NCI-H2081 treated with DMSO at 0.1 percent for 48 hours (cell line): ENCODE data around the gene PPP1R12B.
"Not testable (repeated sequence)": the region's sequence is repeated elsewhere in the genome, so short reads cannot be mapped to it uniquely, and the experiment has no call there.

Experiments used
- DNase-seq: peaks from one replicate; lab custom pipeline; 2025; lab: John Stamatoyannopoulos, UW

PPP1R12B gene

GRCh38 chr1:202349206-202349928 is 868 bp downstream of the PPP1R12B start:
- no peak for DNase-seq

GRCh38 chr1:202351725-202352124 is 3.2 kb downstream of the PPP1R12B start:
- DNase-seq, result no peak

DNA sequence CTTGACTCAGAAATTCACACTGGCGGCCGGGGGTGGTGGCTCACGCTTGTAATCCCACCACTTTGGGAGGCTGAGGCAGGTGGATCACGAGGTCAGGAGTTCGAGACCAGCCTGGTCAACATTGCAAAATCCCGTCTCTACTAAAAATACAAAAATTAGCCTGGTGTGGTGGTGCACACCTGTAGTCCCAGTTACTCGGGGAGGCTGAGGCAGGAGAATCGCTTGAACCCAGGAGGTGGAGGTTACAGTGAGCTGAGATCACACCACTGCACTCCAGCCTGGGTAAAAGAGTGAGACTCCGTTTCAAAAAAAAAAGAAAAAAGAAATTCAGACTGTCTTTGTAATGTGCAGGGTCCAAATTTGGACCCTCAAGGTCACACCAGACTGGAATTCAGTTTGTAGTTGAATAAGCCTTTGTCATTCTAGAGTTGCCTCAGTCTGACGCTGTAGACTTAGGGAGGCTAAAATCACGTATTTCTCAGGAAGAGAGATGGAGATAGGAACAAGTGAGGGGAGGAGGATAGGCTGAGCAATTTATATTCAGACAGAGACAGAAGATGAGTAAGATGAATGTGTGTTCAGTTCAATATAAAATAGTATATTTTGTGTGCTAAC is 4.2 kb downstream of the PPP1R12B start:
- DNase-seq, result not testable (repeated sequence)

DNA sequence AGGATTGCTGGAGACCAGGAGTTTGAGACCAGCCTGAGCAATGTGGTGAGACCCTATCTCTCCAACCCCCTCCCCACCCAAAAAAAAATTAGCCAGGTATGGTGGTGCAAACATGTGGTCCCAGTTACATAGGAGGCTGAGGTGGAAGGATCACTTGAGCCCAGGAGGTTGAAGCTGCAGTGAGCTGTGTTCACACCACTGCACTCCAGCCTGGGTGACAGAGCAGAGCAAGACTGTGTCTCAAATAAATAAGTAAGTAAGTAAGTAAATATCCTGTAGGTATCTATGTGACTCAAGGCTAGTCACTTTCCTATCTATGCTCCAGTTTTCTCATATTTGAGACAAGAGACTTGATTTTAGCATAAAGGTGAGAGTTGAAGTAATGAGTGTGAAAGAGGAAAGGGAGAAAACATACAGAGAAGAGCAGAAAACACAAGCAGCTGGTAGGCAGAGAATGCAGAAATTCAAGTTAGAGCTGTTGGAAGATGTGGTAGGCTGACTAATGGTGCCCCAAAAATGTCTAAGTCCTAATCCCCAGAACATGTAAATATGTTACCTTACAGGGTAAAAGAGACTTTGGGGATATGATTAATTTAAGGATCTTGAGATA is 7.5 kb downstream of the PPP1R12B start:
- DNase-seq, result no peak

- DNase-seq, result no peak
Observed at GRCh38 chr1:202357506-202357905, 9.0 kb downstream of the PPP1R12B start.

DNA sequence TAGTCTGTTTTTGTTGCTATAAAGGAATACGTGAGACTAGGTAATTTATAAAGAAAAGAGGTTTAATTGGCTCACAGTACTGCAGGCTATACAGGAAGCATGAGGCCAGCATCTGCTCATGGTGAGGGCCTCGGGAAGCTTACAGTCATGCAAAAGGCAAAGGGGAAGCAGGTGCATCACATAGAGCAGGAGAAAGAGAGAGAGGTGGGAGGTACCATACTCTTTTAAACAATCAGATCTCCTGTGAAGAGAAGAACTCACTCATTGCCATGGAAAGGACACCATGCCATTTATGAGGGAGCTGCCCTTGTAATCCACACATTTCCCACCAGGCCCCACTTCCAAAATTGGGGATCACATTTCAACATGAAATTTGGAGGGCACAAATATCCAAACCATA is 12.7 kb downstream of the PPP1R12B start:
- no peak for DNase-seq

GRCh38 chr1:202361701-202362100 is 13.2 kb downstream of the PPP1R12B start:
- DNase-seq, result no peak

DNA sequence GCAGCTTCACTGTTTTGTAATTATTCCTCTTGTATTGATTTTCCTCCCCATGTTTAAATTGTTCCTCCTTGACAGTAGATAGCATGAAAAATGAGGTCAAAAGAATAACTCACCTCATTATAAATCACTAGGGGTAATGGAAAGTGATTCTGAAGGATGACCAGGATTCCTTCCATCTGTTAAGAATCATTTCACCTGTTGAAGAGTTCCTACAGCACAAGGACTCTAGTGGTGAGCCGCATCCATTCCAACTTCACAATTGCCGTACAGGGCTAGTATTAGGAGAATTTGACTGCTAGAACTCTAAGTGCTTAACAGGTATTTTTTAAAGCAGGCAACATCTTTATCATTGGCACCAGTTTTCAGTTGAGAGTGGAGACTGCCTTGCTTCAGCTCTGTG is 13.7 kb downstream of the PPP1R12B start:
- DNase-seq, result no peak

DNA sequence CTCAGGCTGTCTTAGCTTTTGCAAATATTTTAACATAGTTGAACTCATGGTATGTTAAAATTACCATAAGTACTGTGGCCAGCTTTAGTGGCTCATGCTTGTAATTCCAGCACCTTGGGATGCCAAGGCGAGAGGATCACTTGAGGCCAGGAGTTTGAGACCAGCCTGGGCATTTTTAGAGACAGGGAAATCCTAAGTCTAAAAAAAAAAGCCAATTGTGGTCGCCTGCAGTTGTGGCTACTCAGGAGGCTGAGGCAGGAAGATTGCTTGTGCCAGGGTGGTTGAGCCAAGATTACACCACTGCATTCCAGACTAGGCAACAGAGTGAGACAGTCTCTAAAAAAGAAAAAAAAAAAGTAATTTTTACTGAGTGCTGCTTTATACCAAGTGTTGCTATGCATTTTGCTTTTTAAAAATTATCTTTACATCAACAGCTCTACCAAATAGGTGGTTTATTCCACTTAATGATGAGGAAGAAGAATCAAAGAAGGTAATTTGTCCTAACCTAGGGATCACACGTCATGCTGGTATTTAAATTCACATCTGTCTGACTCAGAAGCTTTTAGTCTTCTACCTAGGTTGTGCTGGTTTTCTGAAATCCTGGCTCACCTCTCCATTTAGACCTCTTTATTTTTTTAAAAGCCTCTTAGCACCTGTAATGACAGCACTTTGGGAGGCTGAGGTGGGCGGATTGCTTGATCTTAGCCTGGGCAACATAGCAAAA is 16.8 kb downstream of the PPP1R12B start:
- DNase-seq, result no peak

GRCh38 chr1:202367271-202367670 is 18.8 kb downstream of the PPP1R12B start:
- no peak for DNase-seq

GRCh38 chr1:202370906-202371305 is 22.4 kb downstream of the PPP1R12B start:
- DNase-seq, result not testable (repeated sequence)

DNA sequence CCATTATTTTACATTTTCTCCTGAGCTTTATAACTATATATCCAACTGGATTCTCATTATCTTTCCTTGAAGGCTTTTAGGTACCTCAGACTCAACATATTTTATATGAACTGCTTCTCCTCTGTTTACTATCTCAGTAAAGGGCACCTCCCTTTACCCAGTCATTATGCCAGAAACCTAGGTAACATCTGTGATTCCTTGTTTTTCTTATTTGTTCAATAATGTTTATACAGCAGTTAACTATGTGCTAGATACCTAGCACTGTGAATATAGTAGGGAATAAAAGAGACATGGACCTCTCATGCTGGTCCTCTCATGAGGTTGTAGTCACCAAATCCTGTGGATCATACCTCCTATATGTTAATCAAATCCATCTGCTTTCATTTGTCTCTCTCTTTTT is 25.6 kb downstream of the PPP1R12B start:
- peak; percentile 66 for DNase-seq

GRCh38 chr1:202375175-202375574 is 26.7 kb downstream of the PPP1R12B start:
- not testable (repeated sequence) for DNase-seq

DNA sequence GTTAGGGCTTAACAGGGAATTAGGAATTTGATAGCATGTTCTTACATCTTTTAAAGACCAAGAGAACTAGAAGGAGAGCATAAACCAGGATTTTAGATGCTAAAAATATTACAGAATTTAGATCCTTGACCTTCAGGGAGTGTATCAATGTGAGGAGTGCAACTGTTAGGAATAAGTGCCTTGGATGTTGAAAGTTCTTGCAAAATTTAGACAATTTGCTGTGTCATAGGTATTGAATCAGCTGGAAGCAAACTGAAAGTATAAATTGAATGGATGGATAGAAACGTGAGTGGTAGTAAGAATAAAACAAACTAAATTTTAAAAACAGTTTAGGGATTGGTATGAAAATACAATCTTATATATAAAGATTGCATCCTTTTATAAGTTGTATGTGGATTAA is 27.7 kb downstream of the PPP1R12B start:
- DNase-seq, result no peak

- DNase-seq, result not testable (repeated sequence)
Observed at GRCh38 chr1:202379884-202380529, 31.5 kb downstream of the PPP1R12B start.

DNA sequence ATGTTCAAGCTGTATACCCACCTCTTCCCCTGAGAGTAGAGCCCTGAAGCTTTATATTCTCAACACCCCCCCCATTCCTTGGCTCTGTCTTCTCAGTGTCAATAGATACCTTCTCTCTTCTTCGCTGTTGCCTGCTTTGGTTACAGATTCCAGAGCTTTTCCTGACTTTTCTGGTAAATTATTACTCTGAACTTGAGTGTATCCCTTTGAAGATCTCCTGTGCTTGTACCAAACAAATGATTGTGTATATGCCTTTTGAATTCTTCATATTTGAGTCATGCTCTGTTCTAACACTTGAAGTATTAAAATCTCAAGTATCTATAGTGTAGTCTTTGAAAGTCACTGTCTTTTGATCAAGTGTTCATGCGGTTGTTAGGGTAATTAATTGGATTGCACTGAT is 32.0 kb downstream of the PPP1R12B start:
- not testable (repeated sequence) for DNase-seq

DNA sequence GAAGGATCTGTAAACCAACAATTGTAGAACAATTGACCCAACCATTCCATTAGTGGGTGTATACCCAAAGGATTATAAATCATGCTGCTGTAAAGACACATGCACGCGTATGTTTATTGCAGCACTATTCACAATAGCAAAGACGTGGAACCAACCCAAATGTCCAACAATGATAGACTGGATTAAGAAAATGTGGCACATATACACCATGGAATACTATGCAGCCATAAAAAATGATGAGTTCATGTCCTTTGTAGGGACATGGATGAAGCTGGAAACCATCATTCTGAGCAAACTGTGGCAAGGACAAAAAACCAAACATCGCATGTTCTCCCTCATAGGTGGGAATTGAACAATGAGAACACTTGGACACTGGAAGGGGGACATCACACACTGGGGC is 33.4 kb downstream of the PPP1R12B start:
- not testable (repeated sequence) for DNase-seq

GRCh38 chr1:202395831-202396230 is 47.3 kb downstream of the PPP1R12B start:
- not testable (repeated sequence) for DNase-seq

- no peak for DNase-seq
Observed at GRCh38 chr1:202397256-202397655, 48.8 kb downstream of the PPP1R12B start.

- DNase-seq, result not testable (repeated sequence)
Observed at GRCh38 chr1:202398439-202398838, 49.9 kb downstream of the PPP1R12B start.

GRCh38 chr1:202401771-202402170 is 53.3 kb downstream of the PPP1R12B start:
- DNase-seq, result not testable (repeated sequence)

DNA sequence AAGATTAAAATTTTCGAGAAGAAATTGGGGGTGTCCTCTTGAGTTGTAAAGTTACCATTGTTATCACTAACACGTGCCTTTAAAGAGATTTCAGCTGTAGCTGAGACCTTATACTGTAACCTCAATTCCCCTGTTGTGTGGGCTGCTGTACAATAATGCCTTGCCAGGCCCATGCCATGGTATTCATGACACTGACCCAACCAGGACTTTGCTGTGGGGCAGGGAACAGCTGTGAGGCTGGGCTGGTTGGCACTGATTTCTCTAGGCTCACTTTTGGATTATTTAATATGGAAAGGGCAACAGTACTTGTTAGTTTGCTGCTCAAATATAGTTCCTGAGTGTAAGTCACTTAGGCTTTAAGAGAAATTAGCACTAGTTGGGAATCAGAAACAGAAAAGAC is 54.9 kb downstream of the PPP1R12B start:
- not testable (repeated sequence) for DNase-seq
